Small intestine (tissue), 7 donors: ENCODE measurements around the gene SERPINF2. TPM values are rescaled to one million over a fixed set of nuclear protein-coding genes. Genes with fewer than 3 reads are reported as not detected.
"Not testable (repeated sequence)": the region's sequence is repeated elsewhere in the genome, so short reads cannot be mapped to it uniquely, and the experiment has no call there.

Experiments used
- DNase-seq, 2 donors: peaks; one replicate each; pipeline versions ENCODE4 v3.0.0 to v3.0.0-alpha.2; 2013
- FAIRE-seq: peaks from 2 replicates; lab custom pipeline; 2012; peaks lifted over from hg19 to GRCh38; lab: Jason Lieb, UNC
- H3K27ac ChIP-seq, 3 donors: one replicate each; pipeline ENCODE4 v1.5.1; 2013; ENCODE audit warnings: low read length in 2 of 3, mild to moderate bottlenecking in 2 of 3, control low read depth in 1 of 3, inconsistent platforms in 1 of 3, low read depth in 1 of 3, moderate library complexity in 1 of 3
- H3K27me3 ChIP-seq, 3 donors: one replicate each; pipeline ENCODE4 v1.6.1; 2013; ENCODE audit warnings: low read length in 3 of 3, inconsistent platforms in 1 of 3; ENCODE audit not compliant: control insufficient read depth in 3 of 3, insufficient read depth in 3 of 3
- H3K36me3 ChIP-seq, 3 donors: one replicate each; pipeline ENCODE4 v1.6.1; 2013; ENCODE audit warnings: low read length in 3 of 3, inconsistent platforms in 1 of 3, low read depth in 1 of 3, mild to moderate bottlenecking in 1 of 3, moderate library complexity in 1 of 3; ENCODE audit not compliant: control insufficient read depth in 3 of 3, insufficient read depth in 2 of 3
- H3K4me1 ChIP-seq, 3 donors: one replicate each; pipeline ENCODE4 v1.6.1; 2013; ENCODE audit warnings: low read length in 2 of 3, inconsistent platforms in 1 of 3, low read depth in 1 of 3, mild to moderate bottlenecking in 1 of 3, moderate library complexity in 1 of 3; ENCODE audit not compliant: control insufficient read depth in 3 of 3, insufficient read depth in 2 of 3
- H3K4me3 ChIP-seq, 3 donors: one replicate each; pipeline ENCODE4 v1.5.1; 2013; ENCODE audit warnings: low read length in 3 of 3, control low read depth in 1 of 3, inconsistent platforms in 1 of 3, low read depth in 1 of 3, mild to moderate bottlenecking in 1 of 3, moderate library complexity in 1 of 3
- H3K9me3 ChIP-seq, 2 donors: one replicate each; pipeline ENCODE4 v1.6.1; 2013; ENCODE audit warnings: low read depth in 1 of 2, low read length in 1 of 2; ENCODE audit not compliant: control insufficient read depth in 2 of 2, insufficient read depth in 1 of 2
- WGBS, 3 donors: extraction: QIAGEN DNeasy Blood & Tissue Kit; methylation state at CpG; one replicate each; pipeline ENCODE4 v1.1.7; 2013; 5-methylcytosine and 5-hydroxymethylcytosine counted together
- polyA plus RNA-seq, 4 donors: library from polyadenylated mRNA; stranded (reverse) in 3 of 4; unstranded in 1 of 4; fragments of 200-250 nt in 3 of 4; fragments of 120-200 nt in 1 of 4; gene quantifications; one replicate each; pipeline versions ENCODE4 v1.2.1 to v1.2.3, GENCODE V29; 2013
- donor health status: healthy with polysubstance abuse.
- donor health status: control.
- donor health status: control.
- donor health status: Bipolar disorder and iron deficiency.
- donor health status: healthy.

SERPINF2 gene
- polyA plus RNA-seq, 4 donors = 0.89 to 29.9 (median 3.1) TPM

- H3K27ac ChIP-seq = no peak overlapping the region
- no peaks in the 10 kb centered on the region for H3K27me3 ChIP-seq
- FAIRE-seq (no peak), DNase-seq (no peak)
- no peaks in the 10 kb centered on the region for H3K9me3 ChIP-seq
- WGBS, 3 donors = 75 to 85% (median 75%) methylated on average over 15 of the region's 15 CpGs
- peaks cover 0 to 23% (median 6%) of the 10 kb centered on the region in 3 donors for H3K4me1 ChIP-seq
- no peaks in the 10 kb centered on the region for H3K36me3 ChIP-seq
- no peak overlapping the region for H3K4me3 ChIP-seq
Observed at GRCh38 chr17:1758807-1759206, 16.1 kb downstream of the SERPINF2 start.

- WGBS, 3 donors = 69 to 86% (median 74%) methylated on average over 5 of the region's 5 CpGs
- Histone ChIP-seq H3K27me3 (no peaks in the 10 kb centered on the region), H3K9me3 (no peaks in the 10 kb centered on the region), H3K4me3 (no peak overlapping the region), H3K36me3 (no peaks in the 10 kb centered on the region), H3K27ac (no peak overlapping the region), H3K4me1 (peaks cover 0 to 30% (median 6%) of the 10 kb centered on the region in 3 donors)
- DNase-seq (no peak), FAIRE-seq (no peak)
Observed at GRCh38 chr17:1759529-1759928, 16.9 kb downstream of the SERPINF2 start.

DNA sequence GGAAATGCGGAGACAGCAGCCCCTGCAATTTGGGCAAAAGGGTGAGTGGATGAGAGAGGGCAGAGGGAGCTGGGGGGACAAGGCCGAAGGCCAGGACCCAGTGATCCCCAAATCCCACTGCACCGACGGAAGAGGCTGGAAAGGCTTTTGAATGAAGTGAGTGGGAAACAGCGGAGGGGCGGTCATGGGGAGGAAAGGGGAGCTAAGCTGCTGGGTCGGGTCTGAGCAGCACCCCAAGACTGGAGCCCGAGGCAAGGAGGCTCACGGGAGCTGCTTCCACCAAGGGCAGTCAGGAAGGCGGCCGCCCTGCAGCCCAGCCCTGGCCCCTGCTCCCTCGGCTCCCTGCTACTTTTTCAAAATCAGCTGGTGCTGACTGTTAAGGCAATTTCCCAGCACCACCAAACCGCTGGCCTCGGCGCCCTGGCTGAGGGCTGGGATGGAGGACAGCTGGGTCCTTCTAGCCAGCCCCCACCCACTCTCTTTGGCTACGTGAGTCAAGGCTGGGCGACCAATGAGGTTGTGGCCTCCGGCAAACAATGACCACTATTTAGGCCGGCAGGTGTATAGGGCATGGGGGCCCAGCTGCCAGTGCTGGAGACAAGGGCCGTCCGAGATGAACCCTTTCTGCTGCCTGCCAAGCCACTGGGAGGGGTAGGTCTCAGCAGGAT is 19.7 kb downstream of the SERPINF2 start:
- FAIRE-seq (no peak), DNase-seq (no peak)
- H3K4me3 ChIP-seq = peak overlapping the region in 1 of 3 donors; percentile 14
- no peaks in the 10 kb centered on the region for H3K27me3 ChIP-seq
- H3K27ac ChIP-seq = peak overlapping the region; percentile 63 to 82 (median 74)
- 51 to 68% (median 62%) methylated on average over 20 to 21 of the region's 21 CpGs for WGBS, 3 donors
- H3K36me3 ChIP-seq = no peaks in the 10 kb centered on the region
- peaks cover 0 to 31% (median 6%) of the 10 kb centered on the region in 3 donors for H3K4me1 ChIP-seq
- no peaks in the 10 kb centered on the region for H3K9me3 ChIP-seq

DNA sequence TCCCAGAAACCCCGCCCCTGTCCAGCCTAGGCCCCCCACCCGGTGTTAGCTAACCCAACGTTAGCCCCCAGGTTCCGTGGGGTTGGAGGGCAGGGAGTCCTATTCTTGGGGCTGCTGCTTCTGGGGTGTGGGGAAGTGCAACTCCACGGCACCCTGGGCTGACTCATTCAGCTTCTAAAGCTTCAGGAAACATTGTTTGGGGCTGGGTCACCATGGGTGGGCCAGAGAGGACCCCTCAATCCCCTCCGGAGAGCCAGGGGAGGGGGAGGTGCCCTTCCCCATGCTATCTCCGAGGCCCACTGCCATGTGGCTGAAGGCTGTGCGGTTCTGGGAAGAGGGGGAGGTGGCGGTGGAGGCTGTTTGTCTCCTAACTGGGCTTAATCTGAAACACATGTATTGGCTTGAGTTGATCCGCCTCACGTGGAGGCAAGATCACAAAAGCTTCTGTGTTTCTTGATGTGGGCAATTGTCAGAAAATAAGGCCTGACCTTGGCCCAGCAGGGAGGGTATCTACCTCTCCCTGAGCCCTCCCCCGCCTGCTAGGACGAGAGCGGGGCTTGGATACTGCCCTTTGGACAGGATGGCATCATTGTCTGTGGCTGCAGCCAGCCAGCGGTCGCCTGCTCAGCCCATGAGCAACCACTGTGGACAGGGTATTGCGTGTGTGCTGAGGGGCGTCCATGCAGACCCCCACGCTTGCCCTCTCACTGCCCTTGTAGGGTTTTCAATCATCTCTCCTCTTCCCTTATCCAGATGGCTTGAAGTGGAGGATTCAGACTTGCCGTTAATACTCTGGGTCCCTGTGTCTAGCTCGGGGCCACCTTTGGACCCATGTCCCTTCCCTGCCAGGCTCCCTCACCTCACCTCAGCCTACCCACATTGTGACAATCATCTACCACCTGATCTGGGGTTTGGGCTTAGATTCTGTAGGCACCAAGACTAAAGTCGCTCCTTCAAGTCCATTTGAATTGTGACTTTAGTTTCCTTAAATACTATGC is 20.5 kb downstream of the SERPINF2 start:
- Histone ChIP-seq H3K9me3 (no peaks in the 10 kb centered on the region), H3K36me3 (no peaks in the 10 kb centered on the region), H3K27me3 (no peaks in the 10 kb centered on the region), H3K27ac (peak overlapping the region; percentile 63 to 82 (median 74)), H3K4me1 (peaks cover 0 to 31% (median 6%) of the 10 kb centered on the region in 3 donors), H3K4me3 (no peak overlapping the region)
- FAIRE-seq (no peak), DNase-seq (peak; percentile 57 to 78)
- whole genome bisulfite sequencing, 3 donors = 18 to 47% (median 25%) methylated on average over 22 of the region's 22 CpGs

GRCh38 chr17:1764284-1764683 is 21.6 kb downstream of the SERPINF2 start:
- 6 to 11% (median 10%) methylated on average over 11 of the region's 11 CpGs for WGBS, 3 donors
- Histone ChIP-seq H3K9me3 (no peaks in the 10 kb centered on the region), H3K36me3 (no peaks in the 10 kb centered on the region), H3K27me3 (no peaks in the 10 kb centered on the region), H3K4me1 (peaks cover 0 to 32% (median 6%) of the 10 kb centered on the region in 3 donors), H3K4me3 (no peak overlapping the region), H3K27ac (peak overlapping the region; percentile 63 to 82 (median 74))
- peak; percentile 60 to 68 for DNase-seq
- FAIRE-seq = no peak

GRCh38 chr17:1764705-1765104 is 22.0 kb downstream of the SERPINF2 start:
- H3K9me3 ChIP-seq, H3K27me3 ChIP-seq, FAIRE-seq, H3K4me3 ChIP-seq, DNase-seq, H3K36me3 ChIP-seq: not testable (repeated sequence)
- 82 to 96% (median 82%) methylated on average over 7 of the region's 7 CpGs for WGBS, 3 donors
- H3K27ac ChIP-seq = peak overlapping the region in 2 of 3 donors; percentile 74 to 82
- peaks cover 0 to 36% (median 6%) of the 10 kb centered on the region in 3 donors for H3K4me1 ChIP-seq

- no peak overlapping the region for H3K27ac ChIP-seq
- H3K27me3 ChIP-seq = no peaks in the 10 kb centered on the region
- 91 to 98% (median 95%) methylated on average over 3 of the region's 3 CpGs for WGBS, 3 donors
- peaks cover 0 to 42% (median 6%) of the 10 kb centered on the region in 3 donors for H3K4me1 ChIP-seq
- H3K4me3 ChIP-seq = no peak overlapping the region
- DNase-seq = no peak
- no peak for FAIRE-seq
- H3K9me3 ChIP-seq = peaks cover 0 to 3% of the 10 kb centered on the region in 2 donors
- H3K36me3 ChIP-seq = peaks cover 0 to 5% (median 0%) of the 10 kb centered on the region in 3 donors
Observed at GRCh38 chr17:1765576-1765975, 22.9 kb downstream of the SERPINF2 start.
